IMR-90 (cell line): Measurements from ENCODE around the gene GPC6. TPM values are rescaled to one million over a fixed set of nuclear protein-coding genes. Genes with fewer than 3 reads are reported as not detected.

Experiments used
- ATAC-seq: fragments of 200-7000 bp; cut with Tn5 transposase; 2 replicates; pipeline ENCODE4 v1.9.1; 2020; ENCODE audit warnings: low read depth, mild to moderate bottlenecking, moderate library complexity
- BruUV-seq: library from RNA; stranded (reverse); fragments of 400-500 nt; replicated peaks from 2 replicates; lab custom pipeline; 2021; lab: Mats Ljungman, UMichigan
- CTCF ChIA-PET: fragments of 300-600 bp; formaldehyde crosslinking; extraction: SDS; loops from one replicate; lab custom pipeline; 2021; ENCODE audit warnings: antibody characterized with exemption; lab: Yijun Ruan, JAX
- POLR2A ChIA-PET: fragments of 300-600 bp; sonication (Branson Sonifier 250); formaldehyde crosslinking; loops from one replicate; lab custom pipeline; 2022; ENCODE audit warnings: antibody characterized with exemption; ENCODE audit not compliant: unreplicated experiment; lab: Charles Lee
- DNase-seq: peaks from one replicate; pipeline ENCODE4 v3.0.0; 2013
- H2AFZ ChIP-seq: replicated peaks from 2 replicates; pipeline ENCODE3; 2013; ENCODE audit warnings: low read length, mild to moderate bottlenecking; ENCODE audit not compliant: poor library complexity
- H2AK5ac ChIP-seq: 2 replicates; pipeline ENCODE4 v1.6.1; 2013; ENCODE audit warnings: low read depth, low read length, inconsistent platforms
- H2AK9ac ChIP-seq: replicated peaks from 2 replicates; pipeline ENCODE3; 2013; ENCODE audit warnings: mild to moderate bottlenecking, low read depth, low read length, moderate library complexity; ENCODE audit not compliant: poor library complexity
- H2BK120ac ChIP-seq: 2 replicates; pipeline ENCODE4 v1.6.1; 2013; ENCODE audit warnings: low read depth, low read length, inconsistent platforms
- H2BK15ac ChIP-seq: 3 replicates; pipeline ENCODE4 v1.6.1; 2013; ENCODE audit warnings: low read depth, low read length, inconsistent platforms
- H2BK20ac ChIP-seq: 2 replicates; pipeline ENCODE4 v1.6.1; 2013; ENCODE audit warnings: low read depth, mild to moderate bottlenecking, inconsistent platforms, low read length, moderate library complexity
- H2BK5ac ChIP-seq: 2 replicates; pipeline ENCODE4 v1.6.1; 2013; ENCODE audit warnings: mild to moderate bottlenecking, low read depth, low read length, inconsistent platforms; ENCODE audit not compliant: poor library complexity, severe bottlenecking
- H3K14ac ChIP-seq: replicated peaks from 2 replicates; pipeline ENCODE4 v1.6.1; 2013; ENCODE audit warnings: low read depth, low read length, inconsistent platforms
- H3K18ac ChIP-seq: 2 replicates; pipeline ENCODE4 v1.6.1; 2013; ENCODE audit warnings: low read depth, low read length, control low read depth
- H3K23ac ChIP-seq: 2 replicates; pipeline ENCODE4 v1.6.1; 2013; ENCODE audit warnings: low read depth, low read length, inconsistent platforms
- H3K27ac ChIP-seq: 2 replicates; pipeline ENCODE4 v1.5.1; 2013; ENCODE audit warnings: mild to moderate bottlenecking, control low read depth, low read length; ENCODE audit not compliant: insufficient read depth
- H3K27me3 ChIP-seq: 2 replicates; pipeline ENCODE4 v1.6.1; 2013; ENCODE audit warnings: low read length; ENCODE audit not compliant: control insufficient read depth, insufficient read depth
- H3K36me3 ChIP-seq: 2 replicates; pipeline ENCODE4 v1.6.1; 2013; ENCODE audit warnings: low read length, mixed read lengths; ENCODE audit not compliant: control insufficient read depth, insufficient read depth
- H3K4ac ChIP-seq: 2 replicates; pipeline ENCODE4 v1.6.1; 2013; ENCODE audit warnings: low read depth, low read length, inconsistent platforms
- H3K4me1 ChIP-seq: 2 replicates; pipeline ENCODE4 v1.6.1; 2013; ENCODE audit warnings: low read length, mixed read lengths; ENCODE audit not compliant: control insufficient read depth, insufficient read depth
- H3K4me2 ChIP-seq: 2 replicates; pipeline ENCODE4 v1.6.1; 2013; ENCODE audit warnings: low read depth, mild to moderate bottlenecking, control low read depth, low read length, moderate library complexity
- H3K4me3 ChIP-seq: 2 replicates; pipeline ENCODE4 v1.5.1; 2013; ENCODE audit warnings: low read depth, mild to moderate bottlenecking, control low read depth, low read length, moderate library complexity; ENCODE audit not compliant: insufficient read depth
- H3K56ac ChIP-seq: 2 replicates; pipeline ENCODE4 v1.6.1; 2013; ENCODE audit warnings: low read length, inconsistent platforms; ENCODE audit not compliant: insufficient read depth; ENCODE audit errors: extremely low read depth
- H3K79me1 ChIP-seq, 2 experiments: 2 replicates each; pipeline ENCODE4 v1.6.1; 2013; ENCODE audit warnings: low read length in 2 of 2, inconsistent platforms in 1 of 2, low read depth in 1 of 2
- H3K9ac ChIP-seq: 2 replicates; pipeline ENCODE4 v1.6.1; 2013; ENCODE audit warnings: low read depth, low read length, control low read depth
- H3K9me1 ChIP-seq: 2 replicates; pipeline ENCODE4 v1.6.1; 2013; ENCODE audit warnings: low read length, inconsistent platforms; ENCODE audit not compliant: insufficient read depth
- H3K9me3 ChIP-seq: 2 replicates; pipeline ENCODE4 v1.6.1; 2013; ENCODE audit warnings: low read length; ENCODE audit not compliant: control insufficient read depth, insufficient read depth
- H4K20me1 ChIP-seq: 2 replicates; pipeline ENCODE4 v1.6.1; 2013; ENCODE audit warnings: low read length, inconsistent platforms; ENCODE audit not compliant: insufficient read depth
- H4K5ac ChIP-seq: 2 replicates; pipeline ENCODE4 v1.6.1; 2013; ENCODE audit warnings: mild to moderate bottlenecking, low read depth, low read length, control low read depth
- H4K8ac ChIP-seq, 2 experiments: 2 replicates each; pipeline ENCODE4 v1.6.1; 2013; ENCODE audit warnings: low read depth in 2 of 2, low read length in 2 of 2, control low read depth in 1 of 2, inconsistent platforms in 1 of 2
- H4K91ac ChIP-seq: 2 replicates; pipeline ENCODE4 v1.6.1; 2013; ENCODE audit warnings: low read depth, low read length, inconsistent platforms; ENCODE audit not compliant: insufficient read depth
- BHLHE40 ChIP-seq: fragments of 150-350 bp; IDR thresholded peaks from 2 replicates; pipeline ENCODE4 v1.6.1; 2016; ENCODE audit warnings: mild to moderate bottlenecking, low read depth, low read length
- CEBPB ChIP-seq: IDR thresholded peaks from 2 replicates; pipeline ENCODE4 v1.6.1; 2012; ENCODE audit warnings: low read depth, low read length, improper control_type of control experiment
- MAZ ChIP-seq: IDR thresholded peaks from 2 replicates; pipeline ENCODE4 v1.6.1; 2012; ENCODE audit warnings: low read depth, mild to moderate bottlenecking, low read length, improper control_type of control experiment, moderate library complexity, borderline replicate concordance
- POLR2A ChIP-seq: IDR thresholded peaks from 2 replicates; pipeline ENCODE4 v1.6.1; 2012; ENCODE audit warnings: mild to moderate bottlenecking, low read depth, low read length
- USF2 ChIP-seq: fragments of 150-350 bp; IDR thresholded peaks from 2 replicates; pipeline ENCODE4 v1.6.1; 2017; ENCODE audit warnings: mild to moderate bottlenecking, antibody characterized with exemption, low read length, low read depth
- WGBS, 2 experiments: methylation state at CpG; one replicate each; pipeline versions ENCODE4 v1.1.5 to v1.1.7; 2013; ENCODE audit warnings: missing lambda C conversion rate in 2 of 2; ENCODE audit not compliant: insufficient read length in 1 of 2; ENCODE audit errors: extremely low coverage in 2 of 2; 5-methylcytosine and 5-hydroxymethylcytosine counted together
- dilution Hi-C: fragments of 300-500 bp; cut with HindIII; formaldehyde crosslinking; loops from one replicate; pipeline ENCODE4 v1.14.3; 2018; ENCODE audit warnings: low sequenced_read_pairs; ENCODE audit not compliant: unreplicated experiment
- in situ Hi-C: fragments of 300-500 bp; cut with MboI; formaldehyde crosslinking; loops from 3 replicates; pipeline ENCODE4 v1.14.3; 2019; ENCODE audit warnings: low sequenced_read_pairs, inconsistent platforms, mixed read lengths
- intact Hi-C: fragments of 100-400 bp; cut with micrococcal nuclease; formaldehyde crosslinking; loops from 2 replicates; pipeline ENCODE4 v1.10.0; 2022
- polyA plus RNA-seq, 3 experiments: library from polyadenylated mRNA; depleted of rRNA; stranded (reverse); fragments of >200 nt; gene quantifications; 2 replicates each; pipeline ENCODE4 v1.2.3, GENCODE V29; 2012; ENCODE audit warnings: low replicate concordance in 1 of 3
- total RNA-seq: library from RNA; depleted of rRNA; stranded (reverse); fragments of >200 nt; gene quantifications from 2 replicates; pipeline ENCODE4 v1.2.3, GENCODE V29; 2012

The GPC6 gene
- total and polyA plus RNA-seq, 2 of the 4 experiments (the other 2 are of a cell fraction): 14.9 to 39.4 TPM

DNA sequence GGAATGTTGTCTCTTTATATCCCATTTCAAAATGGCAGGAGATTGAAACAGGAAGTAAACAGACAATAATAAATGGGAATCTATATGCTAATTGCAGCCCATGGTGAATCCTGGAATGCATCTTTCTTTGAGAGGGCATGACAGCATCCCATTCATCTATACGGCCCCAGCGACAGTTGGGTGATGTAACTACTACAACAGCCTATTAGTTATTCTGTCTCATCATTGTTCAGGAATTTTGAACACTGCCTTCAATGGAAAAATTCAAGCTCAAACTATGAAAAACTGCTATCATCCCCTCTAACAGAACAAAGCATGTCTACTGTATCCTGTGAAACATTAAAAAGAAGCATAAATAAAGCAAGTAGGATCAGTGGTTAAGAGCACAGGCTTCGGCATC is 990.8 kb downstream of the GPC6 start:
- H2BK20ac ChIP-seq: no peak overlapping the region
- H3K4me1 ChIP-seq: no peaks in the 10 kb centered on the region
- no peak overlapping the region for H2BK15ac ChIP-seq
- no peak overlapping the region for H3K4ac ChIP-seq
- no peaks in the 10 kb centered on the region for H3K9me1 ChIP-seq
- no peak overlapping the region for H3K4me2 ChIP-seq
- H4K8ac ChIP-seq: no peak overlapping the region
- no peak overlapping the region for H2AFZ ChIP-seq
- H2AK9ac ChIP-seq: no peak overlapping the region
- H3K27ac ChIP-seq: no peak overlapping the region
- no peaks in the 10 kb centered on the region for H3K79me1 ChIP-seq
- H3K18ac ChIP-seq: no peak overlapping the region
- H4K5ac ChIP-seq: no peak overlapping the region
- no peaks in the 10 kb centered on the region for H3K27me3 ChIP-seq
- CTCF ChIA-PET: no interaction called here
- H2BK5ac ChIP-seq: no peak overlapping the region
- in situ Hi-C loops (no loop called here), dilution Hi-C loops (no loop called here), intact Hi-C loops (no loop called here)
- peak; percentile 52 for DNase-seq
- BruUV-seq: no TSS peak
- POLR2A ChIA-PET: no interaction called here
- H4K20me1 ChIP-seq: no peaks in the 10 kb centered on the region
- no peak overlapping the region; the same call in 1 of the 2 replicates for H3K23ac ChIP-seq
- no peak overlapping the region for H2BK120ac ChIP-seq
- H2AK5ac ChIP-seq: no peak overlapping the region
- H3K9ac ChIP-seq: no peak overlapping the region
- TF ChIP-seq POLR2A (no peak), CEBPB (peak; percentile 33; the same call in 1 of the 2 replicates), BHLHE40 (no peak), USF2 (no peak), MAZ (no peak)
- H3K9me3 ChIP-seq: no peaks in the 10 kb centered on the region
- H3K56ac ChIP-seq: no peak overlapping the region
- no peak overlapping the region for H3K14ac ChIP-seq
- peak; percentile 49 for ATAC-seq
- no CpG with 5 or more reads among the region's 3 CpGs for WGBS, 2 experiments
- no peaks in the 10 kb centered on the region for H3K36me3 ChIP-seq
- no peak overlapping the region for H3K4me3 ChIP-seq
- H4K91ac ChIP-seq: no peak overlapping the region
